GM21825 (cell line): ENCODE measurements around the gene KIF13A.
A peak's percentile ranks its signal among the peaks of the same experiment; 100 is the strongest.
"Not testable (repeated sequence)": the region's sequence is repeated elsewhere in the genome, so short reads cannot be mapped to it uniquely, and the experiment has no call there.

Experiments used
- ATAC-seq: cut with Tn5 transposase; IDR thresholded peaks from one replicate; pipeline ENCODE4 v1.9.1; 2021; ENCODE audit warnings: mild to moderate bottlenecking, moderate library complexity; ENCODE audit not compliant: unreplicated experiment

KIF13A gene

GRCh38 chr6:17904491-17905120 is 82.8 kb downstream of the KIF13A start:
- ATAC-seq, result no peak

- ATAC-seq, result no peak
Measured at GRCh38 chr6:17902974-17903373, 84.5 kb downstream of the KIF13A start.

- no peak for ATAC-seq
Measured at GRCh38 chr6:17901493-17901892, 85.9 kb downstream of the KIF13A start.

GRCh38 chr6:17900011-17900410 is 87.4 kb downstream of the KIF13A start:
- no peak for ATAC-seq

GRCh38 chr6:17899491-17899890 is 87.9 kb downstream of the KIF13A start:
- ATAC-seq, result no peak

- no peak for ATAC-seq
Measured at GRCh38 chr6:17897681-17898080, 89.8 kb downstream of the KIF13A start.

GRCh38 chr6:17894905-17895304 is 92.5 kb downstream of the KIF13A start:
- no peak for ATAC-seq

- no peak for ATAC-seq
Measured at GRCh38 chr6:17894191-17894590, 93.2 kb downstream of the KIF13A start.

- no peak for ATAC-seq
Measured at GRCh38 chr6:17892097-17892686, 95.2 kb downstream of the KIF13A start.

GRCh38 chr6:17890309-17890708 is 97.1 kb downstream of the KIF13A start:
- no peak for ATAC-seq

GRCh38 chr6:17889777-17890176 is 97.7 kb downstream of the KIF13A start:
- ATAC-seq, result not testable (repeated sequence)

GRCh38 chr6:17886891-17887290 is 100.5 kb downstream of the KIF13A start:
- ATAC-seq, result no peak

- no peak for ATAC-seq
Measured at GRCh38 chr6:17885889-17886576, 101.4 kb downstream of the KIF13A start.

GRCh38 chr6:17884498-17885478 is 102.6 kb downstream of the KIF13A start:
- peak; percentile 82 for ATAC-seq

GRCh38 chr6:17883665-17884497 is 103.6 kb downstream of the KIF13A start:
- no peak for ATAC-seq

GRCh38 chr6:17881085-17881858 is 106.2 kb downstream of the KIF13A start:
- ATAC-seq, result no peak

GRCh38 chr6:17879184-17879583 is 108.3 kb downstream of the KIF13A start:
- ATAC-seq, result no peak

GRCh38 chr6:17878734-17879133 is 108.7 kb downstream of the KIF13A start:
- ATAC-seq, result no peak

GRCh38 chr6:17877895-17878440 is 109.5 kb downstream of the KIF13A start:
- no peak for ATAC-seq
